Measurements from ENCODE around the gene GNAI1. TPM values are rescaled to one million over a fixed set of nuclear protein-coding genes. Genes with fewer than 3 reads are reported as not detected.

The GNAI1 gene
- total RNA-seq, 6 experiments from 2014 or later: 10.9 to 21.5 (median 16.5) TPM

DNA sequence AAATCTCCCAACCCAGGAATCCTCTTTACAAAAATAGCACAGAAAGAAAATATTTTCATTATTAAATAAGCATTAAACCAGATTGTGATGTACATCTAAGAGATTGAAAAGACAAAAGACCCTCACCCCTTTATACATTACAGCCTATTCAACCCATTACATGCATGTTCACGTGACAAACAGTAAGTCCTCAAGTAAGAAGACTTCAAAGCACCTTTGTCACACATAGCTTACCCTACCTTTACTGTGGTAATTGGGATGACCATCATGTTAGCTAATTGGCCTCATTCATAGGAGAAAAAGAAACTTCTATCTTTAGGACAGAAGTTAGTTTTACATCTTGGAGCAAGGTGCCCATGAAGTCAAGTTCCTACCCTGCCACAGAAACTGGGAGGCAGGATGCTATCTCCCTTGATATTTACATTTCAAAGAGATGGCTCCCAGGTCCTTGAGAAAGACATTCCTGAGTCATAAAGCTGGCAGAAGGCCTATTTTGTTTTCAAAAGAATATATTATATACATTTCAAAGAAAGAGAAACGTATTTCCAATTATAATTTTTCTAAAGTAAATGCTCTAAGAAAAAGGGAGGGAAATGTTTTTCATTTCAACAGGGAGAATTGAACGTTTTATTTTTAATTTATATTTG, 48.1 kb downstream of the GNAI1 start:
- WGBS (ENCODE audit: insufficient coverage, low coverage, low lambda C conversion rate, missing lambda C conversion rate): 73% methylated on average over 3 of the region's 3 CpGs
- no peaks in the 10 kb centered on the region for H3K9me3 ChIP-seq
- H3K36me3 ChIP-seq: no peaks in the 10 kb centered on the region
- H3K27me3 ChIP-seq: no peaks in the 10 kb centered on the region
- peaks cover 0 to 14% (median 3%) of the 10 kb centered on the region in 4 donors for H3K4me1 ChIP-seq
- no peak overlapping the region for H3K27ac ChIP-seq
- no peak overlapping the region for H3K4me3 ChIP-seq
- DNase-seq: no peak
- intact Hi-C loops (cut with DNase I): no loop called here
- TF ChIP-seq POLR2A (IDR thresholded peaks at IDR 0.05): no peak
- TF ChIP-seq, protein P1, sequence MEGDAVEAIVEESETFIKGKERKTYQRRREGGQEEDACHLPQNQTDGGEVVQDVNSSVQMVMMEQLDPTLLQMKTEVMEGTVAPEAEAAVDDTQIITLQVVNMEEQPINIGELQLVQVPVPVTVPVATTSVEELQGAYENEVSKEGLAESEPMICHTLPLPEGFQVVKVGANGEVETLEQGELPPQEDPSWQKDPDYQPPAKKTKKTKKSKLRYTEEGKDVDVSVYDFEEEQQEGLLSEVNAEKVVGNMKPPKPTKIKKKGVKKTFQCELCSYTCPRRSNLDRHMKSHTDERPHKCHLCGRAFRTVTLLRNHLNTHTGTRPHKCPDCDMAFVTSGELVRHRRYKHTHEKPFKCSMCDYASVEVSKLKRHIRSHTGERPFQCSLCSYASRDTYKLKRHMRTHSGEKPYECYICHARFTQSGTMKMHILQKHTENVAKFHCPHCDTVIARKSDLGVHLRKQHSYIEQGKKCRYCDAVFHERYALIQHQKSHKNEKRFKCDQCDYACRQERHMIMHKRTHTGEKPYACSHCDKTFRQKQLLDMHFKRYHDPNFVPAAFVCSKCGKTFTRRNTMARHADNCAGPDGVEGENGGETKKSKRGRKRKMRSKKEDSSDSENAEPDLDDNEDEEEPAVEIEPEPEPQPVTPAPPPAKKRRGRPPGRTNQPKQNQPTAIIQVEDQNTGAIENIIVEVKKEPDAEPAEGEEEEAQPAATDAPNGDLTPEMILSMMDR (IDR thresholded peaks at IDR 0.05): no peak
- ATAC-seq: no peak

DNA sequence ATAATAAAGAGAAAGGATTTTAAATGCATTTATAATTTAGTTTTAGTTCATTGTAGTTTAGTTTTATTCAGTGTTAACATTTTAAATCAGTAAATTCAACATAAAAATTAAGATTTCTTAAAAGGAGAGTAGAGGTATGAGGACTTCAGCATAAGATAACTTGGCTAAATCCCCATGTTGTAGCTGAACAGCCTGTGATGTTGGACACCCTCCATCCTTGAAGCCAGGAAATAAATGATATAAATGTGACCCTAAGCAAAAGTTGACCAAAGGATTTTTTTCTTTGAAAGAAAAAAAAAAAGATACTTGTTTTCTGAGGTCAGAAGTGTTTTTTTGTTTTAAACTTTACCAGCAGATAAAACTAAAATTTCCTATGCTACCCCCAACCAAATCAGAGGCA, 48.7 kb downstream of the GNAI1 start:
- H3K9me3 ChIP-seq: no peaks in the 10 kb centered on the region
- H3K36me3 ChIP-seq: no peaks in the 10 kb centered on the region
- peaks cover 0 to 18% (median 5%) of the 10 kb centered on the region in 4 donors for H3K4me1 ChIP-seq
- H3K27ac ChIP-seq: no peak overlapping the region
- ATAC-seq (no peak), DNase-seq (no peak)
- intact Hi-C loops (cut with DNase I): no loop called here
- H3K4me3 ChIP-seq: no peak overlapping the region
- TF ChIP-seq, protein P1 (IDR thresholded peaks at IDR 0.05): no peak
- TF ChIP-seq POLR2A (IDR thresholded peaks at IDR 0.05): no peak
- no peaks in the 10 kb centered on the region for H3K27me3 ChIP-seq

DNA sequence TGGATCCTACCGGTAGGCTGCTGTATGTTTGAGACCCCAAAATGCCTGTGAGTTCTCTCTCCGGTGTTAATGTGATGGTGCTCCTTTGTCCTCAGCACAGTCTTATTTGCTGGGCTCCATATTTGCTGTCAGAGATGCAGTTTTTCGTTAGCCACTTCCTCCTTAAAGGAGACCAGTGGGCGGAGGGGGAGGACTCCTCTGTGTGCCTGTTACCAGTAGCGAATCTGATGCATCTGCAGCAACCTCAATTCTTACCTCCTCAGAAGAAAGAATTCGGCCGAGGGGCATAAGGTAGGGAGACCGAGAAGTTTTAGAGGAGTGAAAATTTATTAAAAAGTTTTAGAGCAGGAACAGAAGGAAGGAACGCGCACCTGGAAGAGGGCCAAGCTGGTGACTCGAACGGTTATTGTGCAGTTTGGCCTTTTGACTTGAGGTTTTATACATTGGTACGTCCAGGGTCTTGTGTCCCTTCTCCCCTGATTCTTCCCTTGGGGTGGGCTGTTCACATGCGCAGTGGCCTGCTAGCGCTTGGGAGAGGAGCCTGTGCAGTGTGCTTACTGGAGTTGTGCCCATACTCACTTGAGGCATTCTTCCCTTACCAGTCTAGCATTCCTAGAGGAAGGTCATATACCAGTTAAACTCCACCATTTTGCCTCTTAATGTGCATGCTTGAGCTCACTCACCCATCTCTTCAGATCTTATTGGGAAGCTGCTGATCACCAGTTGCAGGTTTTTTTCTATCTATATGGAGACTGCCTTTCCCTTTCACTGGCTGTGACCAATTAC, 49.5 kb downstream of the GNAI1 start:
- DNase-seq: no peak
- no peaks in the 10 kb centered on the region for H3K9me3 ChIP-seq
- ATAC-seq: no peak
- H3K4me3 ChIP-seq: no peak overlapping the region
- TF ChIP-seq, protein P1 (IDR thresholded peaks at IDR 0.05): no peak
- no peak for TF ChIP-seq POLR2A (IDR thresholded peaks at IDR 0.05)
- no peaks in the 10 kb centered on the region for H3K36me3 ChIP-seq
- intact Hi-C loops (cut with DNase I): no loop called here
- no peaks in the 10 kb centered on the region for H3K27me3 ChIP-seq
- H3K4me1 ChIP-seq: peaks cover 0 to 18% (median 5%) of the 10 kb centered on the region in 4 donors
- no peak overlapping the region for H3K27ac ChIP-seq
- 75% methylated on average over 10 of the region's 15 CpGs for WGBS (ENCODE audit: insufficient coverage, low coverage, low lambda C conversion rate, missing lambda C conversion rate)

DNA sequence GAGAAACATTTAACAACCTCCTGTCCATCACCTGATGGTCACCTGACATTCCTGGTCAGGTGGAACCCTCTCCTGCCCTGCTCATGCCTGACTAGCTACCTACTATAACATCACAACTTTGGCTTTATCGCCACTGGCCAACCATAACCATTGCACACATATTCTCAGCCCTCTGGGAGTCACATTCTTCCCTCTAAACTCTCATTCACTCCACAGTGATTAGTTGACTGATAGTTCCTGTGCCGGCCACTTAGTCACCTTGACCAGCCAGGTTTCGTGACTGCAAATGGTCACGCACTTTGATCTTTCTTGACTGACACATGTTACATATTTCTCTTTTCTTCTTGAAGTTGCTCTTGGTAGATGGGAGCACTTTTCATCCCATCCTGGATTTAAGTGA, 50.1 kb downstream of the GNAI1 start:
- TF ChIP-seq, protein P1 (IDR thresholded peaks at IDR 0.05): no peak
- TF ChIP-seq POLR2A (IDR thresholded peaks at IDR 0.05): no peak
- intact Hi-C loops (cut with DNase I): no loop called here
- no peaks in the 10 kb centered on the region for H3K27me3 ChIP-seq
- H3K4me3 ChIP-seq: no peak overlapping the region
- H3K27ac ChIP-seq: no peak overlapping the region
- no peaks in the 10 kb centered on the region for H3K36me3 ChIP-seq
- 85% methylated on average over 4 of the region's 4 CpGs for WGBS (ENCODE audit: insufficient coverage, low coverage, low lambda C conversion rate, missing lambda C conversion rate)
- no peaks in the 10 kb centered on the region for H3K9me3 ChIP-seq
- H3K4me1 ChIP-seq: peaks cover 0 to 18% (median 5%) of the 10 kb centered on the region in 4 donors
- no peak for DNase-seq
- no peak for ATAC-seq

All from right lobe of liver (tissue), 6 donors.